ENCODE measurements around the gene DAND5. TPM values are rescaled to one million over a fixed set of nuclear protein-coding genes. Genes with fewer than 3 reads are reported as not detected.
"Not testable (repeated sequence)": the region's sequence is repeated elsewhere in the genome, so short reads cannot be mapped to it uniquely, and the experiment has no call there.

The DAND5 gene
- total and polyA plus RNA-seq, 3 experiments from 2014 or later: not detected

DNA sequence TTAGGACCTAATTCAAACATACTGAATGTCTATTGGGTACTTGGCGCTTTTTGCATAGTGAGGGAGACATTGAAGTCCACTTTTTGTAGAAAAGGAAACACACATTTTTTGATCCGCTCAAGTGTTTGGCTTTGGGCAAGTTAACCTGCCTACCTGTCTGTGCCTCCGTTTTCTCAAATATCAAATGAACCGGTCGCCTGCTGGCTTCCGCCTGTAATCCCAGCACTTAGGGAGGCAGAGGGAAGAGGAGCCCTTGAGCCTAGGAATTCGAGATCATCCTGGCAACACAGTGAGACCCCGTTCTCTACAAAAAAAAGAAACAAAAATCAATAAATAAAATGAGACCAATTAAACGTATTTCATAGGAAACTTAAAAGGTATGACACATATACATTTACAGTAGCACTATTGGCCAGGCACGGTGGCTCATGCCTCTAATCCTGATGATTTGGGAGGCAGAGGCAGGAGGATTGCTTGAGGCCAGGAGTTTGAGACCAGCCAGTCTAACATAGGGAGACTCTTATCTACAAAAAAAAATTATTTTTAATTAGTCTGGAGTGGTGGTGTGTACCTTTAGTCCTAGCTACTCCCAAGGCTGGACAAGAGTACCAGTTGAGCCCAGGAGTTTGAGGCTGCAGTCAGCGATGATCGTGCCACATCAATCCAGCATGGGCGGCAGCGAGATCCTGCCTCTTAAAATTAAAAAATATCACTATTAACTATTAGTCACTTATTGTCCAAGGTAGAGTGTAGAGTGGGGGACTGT, 22.5 kb upstream of the DAND5 start:
- ChIA-PET POLR2A (interaction anchor here (0.6 to 3.8 kb wide), 7 partner anchors 8 to 225 kb away, joined by 3 to 12 read pairs (median 4); partner anchors contain the start of genes DNASE2 and GADD45GIP1), CTCF (interaction anchor here (0.9 to 2.6 kb wide), 4 partner anchors 10 to 56 kb away, joined by 4 to 13 read pairs (median 4); partner anchors contain the start of genes GADD45GIP1 and GCDH)
- peak overlapping the region; percentile 73 for H3K4me3 ChIP-seq (ENCODE audit: low read length)
- peak overlapping the region; percentile 74 for H3K27ac ChIP-seq (ENCODE audit: low read depth, low read length)
- Mint-ChIP-seq H3K27me3 (peaks cover 0 to 5% of the 10 kb centered on the region in 2 donors), H3K27ac (peak overlapping the region; percentile 90 to 97 (median 92)), H3K4me3 (peak overlapping the region; percentile 83 to 96 (median 88)), H3K9me3 (peaks cover 0 to 2% (median 0%) of the 10 kb centered on the region in 5 donors), H3K4me1 (peaks cover 31 to 53% (median 34%) of the 10 kb centered on the region in 3 donors), H3K36me3 (peaks cover 5 to 86% (median 9%) of the 10 kb centered on the region in 3 donors)
- H3K36me3 ChIP-seq (ENCODE audit: insufficient read depth, low read length): peaks cover 65% of the 10 kb centered on the region
- DNase-seq: no peak
- H3K4me1 ChIP-seq (ENCODE audit: insufficient read depth, low read length): peaks cover 23% of the 10 kb centered on the region
- no peaks in the 10 kb centered on the region for H3K27me3 ChIP-seq (ENCODE audit: insufficient read depth, low read length, poor library complexity, severe bottlenecking)
- no peaks in the 10 kb centered on the region for H3K9me3 ChIP-seq (ENCODE audit: low read length)

DNA sequence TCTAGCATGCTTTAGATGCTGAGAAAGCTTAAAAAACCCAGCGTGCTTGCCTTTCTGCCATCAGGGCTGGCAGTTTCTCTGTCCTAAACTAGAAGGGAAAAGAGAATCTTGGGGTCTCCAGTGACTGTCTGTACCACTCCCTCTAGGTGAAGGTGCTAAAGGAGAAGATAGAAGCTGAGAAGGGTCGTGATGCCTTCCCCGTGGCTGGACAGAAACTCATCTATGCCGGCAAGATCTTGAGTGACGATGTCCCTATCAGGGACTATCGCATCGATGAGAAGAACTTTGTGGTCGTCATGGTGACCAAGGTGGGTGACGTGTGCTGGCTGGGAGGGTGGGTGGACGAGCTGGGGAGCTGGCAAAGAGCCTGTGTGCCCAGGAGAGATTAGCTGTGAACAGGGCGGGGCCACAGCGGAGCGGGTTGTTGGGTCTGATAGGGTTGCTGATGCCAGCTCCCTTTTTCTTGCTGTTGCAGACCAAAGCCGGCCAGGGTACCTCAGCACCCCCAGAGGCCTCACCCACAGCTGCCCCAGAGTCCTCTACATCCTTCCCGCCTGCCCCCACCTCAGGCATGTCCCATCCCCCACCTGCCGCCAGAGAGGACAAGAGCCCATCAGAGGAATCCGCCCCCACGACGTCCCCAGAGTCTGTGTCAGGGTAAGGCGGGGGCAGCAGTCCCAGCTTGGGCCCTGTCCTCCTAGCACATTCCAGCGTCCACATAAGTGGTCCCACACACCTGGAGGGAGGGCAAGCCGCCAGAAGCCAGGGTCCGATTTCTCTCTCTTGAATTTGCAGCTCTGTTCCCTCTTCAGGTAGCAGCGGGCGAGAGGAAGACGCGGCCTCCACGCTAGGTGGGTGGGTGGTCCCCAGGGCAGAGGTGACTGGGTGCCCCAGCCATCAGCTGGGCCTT, 21.4 kb upstream of the DAND5 start:
- peak overlapping the region in 6 of 8 donors; percentile 4 to 80 (median 66) for H3K27ac Mint-ChIP-seq
- Histone ChIP-seq H3K9me3 (ENCODE audit: low read length) (no peaks in the 10 kb centered on the region), H3K4me1 (ENCODE audit: insufficient read depth, low read length) (peaks cover 23% of the 10 kb centered on the region), H3K36me3 (ENCODE audit: insufficient read depth, low read length) (peaks cover 60% of the 10 kb centered on the region), H3K27ac (ENCODE audit: low read depth, low read length) (no peak overlapping the region), H3K27me3 (ENCODE audit: insufficient read depth, low read length, poor library complexity, severe bottlenecking) (no peaks in the 10 kb centered on the region), H3K4me3 (ENCODE audit: low read length) (no peak overlapping the region)
- H3K9me3 Mint-ChIP-seq: peaks cover 0 to 2% (median 0%) of the 10 kb centered on the region in 5 donors
- POLR2A ChIA-PET: interaction anchor here (1.1 to 3.8 kb wide), 2 partner anchors 8 to 10 kb away, joined by 4 to 12 read pairs; partner anchors contain the start of gene GADD45GIP1
- H3K4me3 Mint-ChIP-seq: peak overlapping the region in 5 of 7 donors; percentile 8 to 64 (median 27)
- CTCF ChIA-PET: interaction anchor here (1.4 to 2.6 kb wide), 2 partner anchors 9 to 17 kb away, joined by 4 to 13 read pairs; partner anchors contain the start of gene GADD45GIP1
- peaks cover 5 to 85% (median 9%) of the 10 kb centered on the region in 3 donors for H3K36me3 Mint-ChIP-seq
- H3K27me3 Mint-ChIP-seq: peaks cover 0 to 5% of the 10 kb centered on the region in 2 donors
- DNase-seq: no peak
- H3K4me1 Mint-ChIP-seq: peaks cover 29 to 47% (median 31%) of the 10 kb centered on the region in 3 donors

- Histone ChIP-seq H3K9me3 (ENCODE audit: low read length) (no peaks in the 10 kb centered on the region), H3K36me3 (ENCODE audit: insufficient read depth, low read length) (peaks cover 53% of the 10 kb centered on the region), H3K4me1 (ENCODE audit: insufficient read depth, low read length) (peaks cover 23% of the 10 kb centered on the region), H3K4me3 (ENCODE audit: low read length) (no peak overlapping the region), H3K27ac (ENCODE audit: low read depth, low read length) (no peak overlapping the region), H3K27me3 (ENCODE audit: insufficient read depth, low read length, poor library complexity, severe bottlenecking) (no peaks in the 10 kb centered on the region)
- Mint-ChIP-seq H3K36me3 (peaks cover 0 to 85% (median 4%) of the 10 kb centered on the region in 3 donors), H3K9me3 (peaks cover 0 to 2% (median 0%) of the 10 kb centered on the region in 5 donors), H3K27me3 (peaks cover 0 to 3% of the 10 kb centered on the region in 2 donors), H3K27ac (peak overlapping the region in 2 of 8 donors; percentile 33 to 63), H3K4me3 (peak overlapping the region in 1 of 7 donors; percentile 30), H3K4me1 (peaks cover 22 to 40% (median 26%) of the 10 kb centered on the region in 3 donors)
- POLR2A ChIA-PET: interaction anchor here (3.8 kb wide), 1 partner anchor 8 kb away, joined by 12 read pairs; the partner anchor contains the start of gene GADD45GIP1
- CTCF ChIA-PET: interaction anchor here (2.6 kb wide), 1 partner anchor 17 kb away, joined by 13 read pairs; no protein-coding TSS in a partner anchor
- no peak for DNase-seq
Observed at GRCh38 chr19:12948612-12949362, 20.6 kb upstream of the DAND5 start.

DNA sequence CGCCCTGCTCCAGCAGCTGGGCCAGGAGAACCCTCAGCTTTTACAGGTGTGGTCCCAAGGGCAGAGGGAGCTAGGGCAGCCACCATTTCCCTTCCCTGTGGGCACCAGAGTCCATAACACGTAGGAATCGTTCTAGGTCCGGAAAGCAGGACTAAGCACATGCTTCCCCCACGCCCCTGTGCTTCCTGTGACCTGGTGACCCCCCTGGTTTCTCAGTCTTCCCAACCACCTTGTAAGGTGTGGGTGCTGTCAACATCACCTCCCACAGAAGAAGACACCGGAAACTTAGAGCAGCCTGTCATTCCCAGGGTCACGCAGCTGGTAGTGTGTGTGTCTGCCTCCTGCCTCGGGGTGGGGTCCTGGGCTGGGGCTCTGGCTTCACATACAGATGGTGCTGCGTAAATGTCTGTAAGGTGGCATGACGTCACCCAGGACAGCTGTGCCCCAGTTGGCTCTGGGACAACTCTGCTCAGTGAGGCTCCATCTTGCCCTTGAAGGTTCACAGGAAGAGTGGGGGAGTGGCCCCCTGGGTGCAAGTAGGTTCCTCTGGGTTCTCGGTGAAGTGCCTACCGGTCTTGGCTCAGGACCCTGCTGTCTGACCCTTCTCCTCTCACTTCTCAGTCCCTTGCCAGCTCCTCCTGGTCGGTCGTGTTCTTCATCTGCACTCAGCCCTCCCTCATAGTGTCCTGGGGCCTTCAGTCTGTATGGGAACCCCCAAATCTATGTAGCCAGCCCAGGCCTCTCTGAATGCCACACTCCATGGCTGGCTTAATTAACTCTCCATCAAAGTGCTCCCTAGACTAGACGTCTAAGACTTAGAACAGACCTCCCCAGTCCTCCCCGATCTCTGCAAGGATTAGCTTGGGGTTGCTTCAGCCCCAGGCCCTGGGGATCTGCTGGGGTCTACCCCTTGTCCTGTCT, 19.8 kb upstream of the DAND5 start:
- no peak overlapping the region for H3K27ac ChIP-seq (ENCODE audit: low read depth, low read length)
- CTCF ChIA-PET: interaction anchor here (0.9 to 4.1 kb wide), 3 partner anchors 16 to 65 kb away, joined by 3 to 20 read pairs (median 13); no protein-coding TSS in a partner anchor
- H3K4me1 ChIP-seq (ENCODE audit: insufficient read depth, low read length): peaks cover 20% of the 10 kb centered on the region
- Mint-ChIP-seq H3K4me1 (peaks cover 24 to 40% (median 28%) of the 10 kb centered on the region in 3 donors), H3K27ac (peak overlapping the region in 5 of 8 donors; percentile 33 to 79 (median 73)), H3K9me3 (peaks cover 0 to 2% (median 0%) of the 10 kb centered on the region in 5 donors), H3K36me3 (peaks cover 0 to 86% (median 3%) of the 10 kb centered on the region in 3 donors), H3K27me3 (peaks cover 0 to 3% of the 10 kb centered on the region in 2 donors), H3K4me3 (peak overlapping the region in 1 of 7 donors; percentile 60)
- no peaks in the 10 kb centered on the region for H3K9me3 ChIP-seq (ENCODE audit: low read length)
- H3K36me3 ChIP-seq (ENCODE audit: insufficient read depth, low read length): peaks cover 50% of the 10 kb centered on the region
- no peak overlapping the region for H3K4me3 ChIP-seq (ENCODE audit: low read length)
- POLR2A ChIA-PET: no interaction called here
- no peaks in the 10 kb centered on the region for H3K27me3 ChIP-seq (ENCODE audit: insufficient read depth, low read length, poor library complexity, severe bottlenecking)
- DNase-seq: no peak

- H3K27me3 ChIP-seq (ENCODE audit: insufficient read depth, low read length, poor library complexity, severe bottlenecking); DNase-seq; H3K27me3 Mint-ChIP-seq; H3K9me3 ChIP-seq (ENCODE audit: low read length); H3K4me3 Mint-ChIP-seq; POLR2A ChIA-PET; H3K4me3 ChIP-seq (ENCODE audit: low read length); H3K9me3 Mint-ChIP-seq; H3K27ac ChIP-seq (ENCODE audit: low read depth, low read length): not testable (repeated sequence)
- peaks cover 18% of the 10 kb centered on the region for H3K4me1 ChIP-seq (ENCODE audit: insufficient read depth, low read length)
- Mint-ChIP-seq H3K36me3 (peaks cover 0 to 86% (median 2%) of the 10 kb centered on the region in 3 donors), H3K4me1 (peaks cover 26 to 39% (median 29%) of the 10 kb centered on the region in 3 donors), H3K27ac (peak overlapping the region in 2 of 8 donors; percentile 82)
- H3K36me3 ChIP-seq (ENCODE audit: insufficient read depth, low read length): peaks cover 47% of the 10 kb centered on the region
- CTCF ChIA-PET: interaction anchor here (4.1 kb wide), 1 partner anchor 13 kb away, joined by 20 read pairs; no protein-coding TSS in a partner anchor
Observed at GRCh38 chr19:12952050-12952449, 17.3 kb upstream of the DAND5 start.

GRCh38 chr19:12952488-12953137, 16.8 kb upstream of the DAND5 start:
- peaks cover 44% of the 10 kb centered on the region for H3K36me3 ChIP-seq (ENCODE audit: insufficient read depth, low read length)
- ChIA-PET CTCF (interaction anchor here (1.0 to 4.1 kb wide), 2 partner anchors 13 to 67 kb away, joined by 4 to 20 read pairs; no protein-coding TSS in a partner anchor), POLR2A (no interaction called here)
- no peak overlapping the region for H3K4me3 ChIP-seq (ENCODE audit: low read length)
- H3K27me3 ChIP-seq (ENCODE audit: insufficient read depth, low read length, poor library complexity, severe bottlenecking): no peaks in the 10 kb centered on the region
- DNase-seq: no peak
- Mint-ChIP-seq H3K36me3 (peaks cover 0 to 83% (median 2%) of the 10 kb centered on the region in 3 donors), H3K9me3 (no peaks in the 10 kb centered on the region), H3K4me1 (peaks cover 26 to 38% (median 27%) of the 10 kb centered on the region in 3 donors), H3K4me3 (no peak overlapping the region), H3K27ac (peak overlapping the region in 1 of 8 donors; percentile 19), H3K27me3 (no peaks in the 10 kb centered on the region)
- no peak overlapping the region for H3K27ac ChIP-seq (ENCODE audit: low read depth, low read length)
- no peaks in the 10 kb centered on the region for H3K9me3 ChIP-seq (ENCODE audit: low read length)
- peaks cover 15% of the 10 kb centered on the region for H3K4me1 ChIP-seq (ENCODE audit: insufficient read depth, low read length)

Data from CD8-positive, alpha-beta memory T cell (primary cell).